CD4-positive, alpha-beta memory T cell (primary cell): Measurements from ENCODE around the gene LSR. TPM values are rescaled to one million over a fixed set of nuclear protein-coding genes. Genes with fewer than 3 reads are reported as not detected.

ENCODE experiments used
- CTCF ChIA-PET: fragments of 350-600 bp; sonication (Branson Sonifier 250); formaldehyde crosslinking; loops from one replicate; lab custom pipeline; 2021; ENCODE audit warnings: inconsistent platforms; ENCODE audit not compliant: partially characterized antibody; lab: Charles Lee
- POLR2A ChIA-PET: fragments of 350-600 bp; sonication (Branson Sonifier 250); formaldehyde crosslinking; loops from one replicate; lab custom pipeline; 2021; ENCODE audit not compliant: partially characterized antibody; lab: Charles Lee
- DNase-seq, 5 donors: peaks; one replicate each; pipeline versions ENCODE4 v3.0.0 to v3.0.0-alpha.2; 2020 to 2022; ENCODE audit warnings: mixed read lengths in 1 of 5
- H3K27ac ChIP-seq: one replicate; pipeline ENCODE4 v1.7.0; 2013; ENCODE audit warnings: low read depth, low read length
- H3K27me3 ChIP-seq: 2 replicates; pipeline ENCODE4 v1.7.0; 2013; ENCODE audit warnings: mild to moderate bottlenecking, low read length, moderate library complexity; ENCODE audit not compliant: insufficient read depth
- H3K36me3 ChIP-seq: 2 replicates; pipeline ENCODE4 v1.7.0; 2013; ENCODE audit warnings: mild to moderate bottlenecking, low read length, moderate library complexity; ENCODE audit not compliant: insufficient read depth
- H3K4me1 ChIP-seq: 2 replicates; pipeline ENCODE4 v1.7.0; 2013; ENCODE audit warnings: mild to moderate bottlenecking, low read length, moderate library complexity; ENCODE audit not compliant: insufficient read depth
- H3K4me3 ChIP-seq, 2 donors: one replicate each; pipeline ENCODE4 v1.7.0; 2013; ENCODE audit warnings: low read length in 2 of 2, mild to moderate bottlenecking in 1 of 2
- H3K9me3 ChIP-seq, 2 donors: one replicate each; pipeline ENCODE4 v1.7.0; 2013; ENCODE audit warnings: low read length in 2 of 2, control low read depth in 1 of 2; ENCODE audit not compliant: control insufficient read depth in 1 of 2
- H3K27ac Mint-ChIP-seq, 7 donors: one replicate each; pipeline ENCODE4 v1.8.0; 2020 to 2021; ENCODE audit warnings: mixed read lengths in 7 of 7, mild to moderate bottlenecking in 6 of 7, inconsistent platforms in 3 of 7, moderate library complexity in 3 of 7
- H3K27me3 Mint-ChIP-seq, 2 donors: one replicate each; pipeline ENCODE4 v1.8.0; 2020 to 2021; ENCODE audit warnings: mixed read lengths in 2 of 2
- H3K36me3 Mint-ChIP-seq, 2 donors: one replicate each; pipeline ENCODE4 v1.8.0; 2020 to 2021; ENCODE audit warnings: mixed read lengths in 2 of 2, inconsistent platforms in 1 of 2, mild to moderate bottlenecking in 1 of 2
- H3K4me1 Mint-ChIP-seq, 4 donors: one replicate each; pipeline ENCODE4 v1.8.0; 2020 to 2021; ENCODE audit warnings: mixed read lengths in 4 of 4, mild to moderate bottlenecking in 1 of 4
- H3K4me3 Mint-ChIP-seq, 8 donors: one replicate each; pipeline ENCODE4 v1.8.0; 2020 to 2021; ENCODE audit warnings: mixed read lengths in 8 of 8, mild to moderate bottlenecking in 7 of 8, moderate library complexity in 6 of 8, inconsistent platforms in 3 of 8
- H3K9me3 Mint-ChIP-seq, 8 donors: one replicate each; pipeline ENCODE4 v1.8.0; 2020 to 2021; ENCODE audit warnings: mixed read lengths in 8 of 8, mild to moderate bottlenecking in 5 of 8, inconsistent platforms in 3 of 8, moderate library complexity in 1 of 8
- intact Hi-C: fragments of 100-400 bp; cut with micrococcal nuclease; formaldehyde crosslinking; loops from one replicate; pipeline ENCODE4 v1.15.1; 2023
- polyA plus RNA-seq, 2 donors: library from polyadenylated mRNA; unstranded; fragments of 300-500 nt; fragmentation: Illumina TruSeq; gene quantifications; one replicate each; pipeline ENCODE4 v1.2.3, GENCODE V29; 2021
- total RNA-seq, 2 experiments: library from RNA; stranded (reverse); gene quantifications; one replicate each; pipeline ENCODE4 v1.2.3, GENCODE V29; 2021

The LSR gene
- total and polyA plus RNA-seq, 4 experiments from 2014 or later: 45.8 to 91.6 (median 62.5) TPM

DNA sequence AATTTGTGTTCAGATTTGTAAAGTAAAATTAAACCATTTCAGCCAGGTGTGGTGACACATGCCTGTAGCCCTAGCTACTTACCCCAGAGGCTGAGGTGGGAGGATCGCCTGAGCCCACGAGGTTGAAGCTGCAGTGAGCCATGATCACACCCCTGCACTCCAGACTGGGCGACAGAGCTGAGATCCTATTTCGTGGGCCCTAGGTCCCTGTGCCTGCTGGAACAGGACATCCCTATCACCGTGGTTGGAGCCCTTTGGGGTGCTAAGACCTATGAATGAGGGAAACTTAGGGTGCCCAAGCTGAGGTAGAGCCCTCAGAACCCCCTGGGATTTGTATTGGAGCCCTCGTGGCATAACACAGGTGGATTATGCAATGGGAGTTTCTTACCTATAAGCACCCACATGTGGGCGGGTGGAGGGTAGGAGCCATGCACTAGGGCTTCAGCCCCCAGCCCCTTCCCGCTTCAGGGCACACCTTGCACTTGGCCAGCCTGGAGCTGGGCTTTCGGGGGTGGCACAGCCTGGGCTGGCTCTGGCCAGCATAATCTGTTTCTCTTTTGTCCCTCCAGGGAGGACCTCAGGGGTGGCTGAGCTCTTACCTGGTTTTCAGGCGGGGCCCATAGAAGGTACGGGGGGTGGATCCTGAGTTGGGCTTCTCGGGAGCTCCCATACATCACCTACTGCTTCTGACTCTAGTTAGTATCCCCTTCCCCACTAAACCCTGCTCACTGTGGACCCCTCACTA is 12.7 kb downstream of the LSR start:
- H3K27me3 Mint-ChIP-seq: no peaks in the 10 kb centered on the region
- peaks cover 0 to 1% (median 0%) of the 10 kb centered on the region in 8 donors for H3K9me3 Mint-ChIP-seq
- H3K36me3 Mint-ChIP-seq: peaks cover 3 to 40% of the 10 kb centered on the region in 2 donors
- Histone ChIP-seq H3K9me3 (no peaks in the 10 kb centered on the region), H3K27me3 (no peaks in the 10 kb centered on the region), H3K4me3 (no peak overlapping the region), H3K4me1 (peaks cover 20% of the 10 kb centered on the region), H3K36me3 (peaks cover 10% of the 10 kb centered on the region), H3K27ac (no peak overlapping the region)
- peaks cover 19 to 37% (median 30%) of the 10 kb centered on the region in 4 donors for H3K4me1 Mint-ChIP-seq
- H3K27ac Mint-ChIP-seq: peak overlapping the region in 5 of 7 donors; percentile 15 to 77 (median 46)
- no peak overlapping the region for H3K4me3 Mint-ChIP-seq
- ChIA-PET POLR2A (interaction anchor here (0.6 to 7.7 kb wide), 6 partner anchors 11 to 62 kb away, joined by 3 to 48 read pairs (median 3); no protein-coding TSS in a partner anchor), CTCF (interaction anchor here (0.7 kb wide), 1 partner anchor 26 kb away, joined by 4 read pairs; no protein-coding TSS in a partner anchor)
- intact Hi-C loops: no loop called here
- no peak for DNase-seq

DNA sequence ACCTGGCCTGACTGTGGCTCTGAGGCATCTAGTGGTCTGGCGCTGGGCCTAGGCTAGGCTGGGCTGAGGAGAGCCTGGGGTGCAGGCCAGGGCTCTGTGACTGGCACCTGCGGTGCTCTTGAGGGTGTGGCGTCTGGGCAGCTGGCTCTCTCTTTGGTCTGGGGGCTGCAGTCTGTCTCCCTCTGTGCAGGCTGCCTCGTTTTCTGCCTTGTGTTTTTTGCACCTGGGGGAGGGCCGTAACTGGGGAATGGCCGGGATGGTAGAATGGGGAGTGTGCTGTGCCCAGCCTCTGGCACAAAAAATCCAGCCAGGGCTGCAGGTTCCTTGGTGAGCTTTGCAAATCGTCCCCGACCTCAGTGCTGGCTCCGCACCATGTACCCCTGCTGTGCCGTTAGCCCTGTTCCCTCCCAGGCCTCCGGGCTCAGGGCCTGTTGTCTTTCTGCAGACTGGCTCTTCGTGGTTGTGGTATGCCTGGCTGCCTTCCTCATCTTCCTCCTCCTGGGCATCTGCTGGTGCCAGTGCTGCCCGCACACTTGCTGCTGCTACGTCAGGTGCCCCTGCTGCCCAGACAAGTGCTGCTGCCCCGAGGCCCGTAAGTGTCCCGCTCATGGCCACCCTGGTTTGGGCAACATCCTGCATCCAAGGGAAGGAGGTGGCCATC is 13.4 kb downstream of the LSR start:
- Histone ChIP-seq H3K4me3 (no peak overlapping the region), H3K36me3 (peaks cover 10% of the 10 kb centered on the region), H3K4me1 (peaks cover 20% of the 10 kb centered on the region), H3K9me3 (no peaks in the 10 kb centered on the region), H3K27me3 (no peaks in the 10 kb centered on the region), H3K27ac (no peak overlapping the region)
- CTCF ChIA-PET: interaction anchor here (0.7 kb wide), 1 partner anchor 26 kb away, joined by 4 read pairs; no protein-coding TSS in a partner anchor
- Mint-ChIP-seq H3K4me1 (peaks cover 14 to 31% (median 26%) of the 10 kb centered on the region in 4 donors), H3K9me3 (peaks cover 0 to 1% (median 0%) of the 10 kb centered on the region in 8 donors), H3K4me3 (no peak overlapping the region), H3K27ac (peak overlapping the region in 2 of 7 donors; percentile 22 to 80), H3K27me3 (no peaks in the 10 kb centered on the region), H3K36me3 (peaks cover 3 to 40% of the 10 kb centered on the region in 2 donors)
- POLR2A ChIA-PET: interaction anchor here (0.7 to 7.7 kb wide), 5 partner anchors 12 to 50 kb away, joined by 3 to 48 read pairs (median 3); no protein-coding TSS in a partner anchor
- no peak for DNase-seq
- intact Hi-C loops: no loop called here

DNA sequence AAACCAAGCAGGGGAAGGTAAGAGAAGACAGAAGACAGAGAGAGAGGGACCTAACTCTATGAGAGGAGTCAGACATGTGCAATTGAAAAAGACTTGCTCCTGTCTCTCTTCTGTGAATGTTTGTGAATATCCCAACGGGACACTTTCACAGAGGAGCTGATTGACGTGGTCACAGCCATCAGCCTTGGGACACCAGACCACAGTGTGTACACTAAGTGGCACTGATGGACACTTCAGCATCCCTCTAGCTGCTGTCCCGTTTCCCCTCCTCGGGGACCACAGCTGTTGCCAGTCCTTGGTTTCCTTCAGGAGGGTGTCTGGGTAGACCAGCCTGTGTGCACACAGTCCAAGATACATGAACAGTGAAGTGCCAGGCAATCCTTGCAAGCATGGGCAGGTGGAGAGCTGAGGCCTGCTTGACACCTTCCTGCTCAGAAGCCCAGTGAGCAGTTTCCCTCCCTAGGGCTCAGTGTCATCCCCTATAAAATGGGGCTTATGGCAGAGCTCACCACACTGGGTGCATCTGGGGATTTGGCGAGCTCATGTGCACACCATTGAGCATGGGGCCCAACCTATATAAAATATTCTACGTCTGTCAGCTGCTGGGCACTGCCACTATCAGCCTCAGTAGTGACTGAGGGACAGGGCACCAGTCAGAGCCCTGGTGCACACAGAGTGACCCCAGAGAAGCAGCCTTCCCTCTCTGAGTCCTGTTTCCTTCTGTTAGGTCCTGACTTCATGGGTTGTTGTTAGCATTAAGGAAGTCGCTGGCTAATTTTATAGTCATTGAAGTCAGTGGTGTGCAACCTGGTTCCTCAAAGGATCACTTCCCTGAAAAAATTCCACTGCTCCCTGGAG is 15.7 kb downstream of the LSR start:
- Mint-ChIP-seq H3K4me1 (peaks cover 9 to 27% (median 19%) of the 10 kb centered on the region in 4 donors), H3K4me3 (peak overlapping the region in 2 of 8 donors; percentile 35 to 46), H3K27ac (peak overlapping the region in 6 of 7 donors; percentile 32 to 90 (median 82)), H3K27me3 (no peaks in the 10 kb centered on the region), H3K36me3 (peaks cover 3 to 40% of the 10 kb centered on the region in 2 donors), H3K9me3 (peaks cover 0 to 1% (median 0%) of the 10 kb centered on the region in 8 donors)
- H3K4me3 ChIP-seq: no peak overlapping the region
- ChIA-PET CTCF (interaction anchor here (0.5 to 1.5 kb wide), 7 partner anchors 11 to 231 kb away, joined by 3 to 6 read pairs (median 3); partner anchors contain the start of gene FXYD7), POLR2A (interaction anchor here (0.6 to 7.7 kb wide), 17 partner anchors 8 to 187 kb away, joined by 3 to 95 read pairs (median 4); partner anchors contain the start of gene FXYD5)
- peaks cover 18% of the 10 kb centered on the region for H3K4me1 ChIP-seq
- no peak overlapping the region for H3K27ac ChIP-seq
- DNase-seq: no peak
- H3K27me3 ChIP-seq: no peaks in the 10 kb centered on the region
- H3K36me3 ChIP-seq: peaks cover 10% of the 10 kb centered on the region
- no peaks in the 10 kb centered on the region for H3K9me3 ChIP-seq
- intact Hi-C loops: no loop called here

DNA sequence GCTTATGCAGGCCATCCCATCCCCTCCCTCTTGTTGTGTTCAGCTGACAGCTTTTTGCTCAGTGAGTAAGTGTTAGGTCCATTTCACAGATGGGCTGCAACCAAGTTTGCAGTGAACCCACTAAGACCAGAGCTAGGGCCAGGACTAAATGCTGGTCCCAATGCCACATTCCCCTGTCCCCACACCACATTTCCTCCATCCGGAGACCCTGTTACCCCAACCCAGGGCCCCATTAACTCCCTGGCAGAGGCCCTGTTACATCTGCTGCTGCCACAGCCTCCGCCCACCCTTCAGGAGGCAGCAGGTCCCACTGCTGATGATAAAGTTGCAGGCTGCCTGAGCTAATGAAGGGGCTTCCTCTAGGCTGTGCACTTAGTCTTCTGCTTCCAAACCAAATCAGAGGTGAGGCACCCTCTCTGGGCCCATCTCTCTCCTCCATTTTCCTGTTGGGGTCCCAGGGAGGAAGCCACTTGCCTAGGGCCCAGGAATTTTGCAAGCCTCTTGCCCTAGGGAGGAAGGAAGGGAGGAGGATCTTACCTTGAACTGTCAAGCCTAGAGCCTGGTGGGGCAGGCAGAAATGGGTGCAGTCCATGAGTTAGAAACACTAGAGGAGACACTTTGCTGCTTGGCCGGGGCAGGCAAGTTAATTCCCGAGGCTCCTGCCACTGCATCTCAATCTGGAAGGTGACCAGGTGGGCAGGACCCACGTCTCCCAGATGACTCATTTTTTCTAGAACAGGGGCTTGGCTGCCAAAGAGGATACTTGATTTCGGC is 16.5 kb downstream of the LSR start:
- no peaks in the 10 kb centered on the region for H3K27me3 Mint-ChIP-seq
- Histone ChIP-seq H3K9me3 (no peaks in the 10 kb centered on the region), H3K36me3 (peaks cover 11% of the 10 kb centered on the region), H3K4me3 (no peak overlapping the region), H3K27me3 (no peaks in the 10 kb centered on the region), H3K27ac (no peak overlapping the region), H3K4me1 (peaks cover 24% of the 10 kb centered on the region)
- peaks cover 12 to 27% (median 23%) of the 10 kb centered on the region in 4 donors for H3K4me1 Mint-ChIP-seq
- peak overlapping the region in 7 of 8 donors; percentile 49 to 81 (median 72) for H3K4me3 Mint-ChIP-seq
- DNase-seq: no peak
- H3K9me3 Mint-ChIP-seq: peaks cover 0 to 1% (median 0%) of the 10 kb centered on the region in 8 donors
- H3K36me3 Mint-ChIP-seq: peaks cover 3 to 42% of the 10 kb centered on the region in 2 donors
- ChIA-PET CTCF (interaction anchor here (0.5 to 1.5 kb wide), 3 partner anchors 123 to 230 kb away, joined by 3 to 6 read pairs (median 3); partner anchors contain the start of gene FXYD7), POLR2A (interaction anchor here (0.7 to 7.7 kb wide), 16 partner anchors 9 to 111 kb away, joined by 3 to 95 read pairs (median 6); partner anchors contain the start of gene FXYD5)
- intact Hi-C loops: no loop called here
- H3K27ac Mint-ChIP-seq: peak overlapping the region; percentile 79 to 90 (median 86)

DNA sequence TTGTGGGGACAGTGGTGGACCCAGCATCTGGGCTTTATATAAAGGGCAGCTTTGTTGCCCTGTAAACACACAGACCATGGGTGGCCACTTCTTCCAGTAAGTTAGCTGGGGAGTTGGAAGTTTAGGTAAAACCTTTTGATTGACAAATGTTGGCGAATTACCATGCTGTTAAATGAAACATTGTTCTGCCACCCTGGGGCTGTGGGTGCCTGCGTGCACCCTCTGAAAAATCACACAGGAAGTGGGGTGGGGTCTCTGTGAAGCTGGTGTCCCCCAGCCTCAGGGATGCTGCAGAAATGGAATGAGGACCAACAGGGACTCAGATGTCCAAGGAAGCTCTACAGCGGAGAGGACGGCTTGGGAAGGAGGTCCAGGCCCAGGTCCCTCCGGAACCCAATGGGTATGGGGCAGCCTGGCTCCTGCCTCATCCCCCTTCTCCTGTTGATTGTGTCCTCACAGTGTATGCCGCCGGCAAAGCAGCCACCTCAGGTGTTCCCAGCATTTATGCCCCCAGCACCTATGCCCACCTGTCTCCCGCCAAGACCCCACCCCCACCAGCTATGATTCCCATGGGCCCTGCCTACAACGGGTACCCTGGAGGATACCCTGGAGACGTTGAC is 17.2 kb downstream of the LSR start:
- no peak overlapping the region for H3K27ac ChIP-seq
- Mint-ChIP-seq H3K4me1 (peaks cover 13 to 32% (median 25%) of the 10 kb centered on the region in 4 donors), H3K27ac (peak overlapping the region; percentile 78 to 90 (median 86)), H3K27me3 (no peaks in the 10 kb centered on the region), H3K36me3 (peaks cover 9 to 42% of the 10 kb centered on the region in 2 donors), H3K9me3 (peaks cover 0 to 1% (median 0%) of the 10 kb centered on the region in 8 donors), H3K4me3 (peak overlapping the region; percentile 49 to 89 (median 77))
- H3K27me3 ChIP-seq: no peaks in the 10 kb centered on the region
- H3K4me1 ChIP-seq: peaks cover 31% of the 10 kb centered on the region
- H3K36me3 ChIP-seq: peaks cover 18% of the 10 kb centered on the region
- intact Hi-C loops: no loop called here
- no peak for DNase-seq
- no peaks in the 10 kb centered on the region for H3K9me3 ChIP-seq
- POLR2A ChIA-PET: interaction anchor here (0.6 to 7.7 kb wide), 11 partner anchors 9 to 112 kb away, joined by 3 to 95 read pairs (median 6); partner anchors contain the start of gene FXYD5
- H3K4me3 ChIP-seq: no peak overlapping the region
- CTCF ChIA-PET: interaction anchor here (1.5 to 2.1 kb wide), 2 partner anchors 25 to 124 kb away, joined by 6 to 7 read pairs; partner anchors contain the start of gene FXYD7
